GM12878 (cell line): ENCODE results near the gene NPM1.

ENCODE experiments used
- EP300 ChIP-seq, 2 experiments: fragments of 150-350 bp in 1 of 2; IDR thresholded peaks; 2 replicates each; pipeline ENCODE4 v1.6.1; 2011 to 2012; ENCODE audit warnings: low read depth in 2 of 2, low read length in 2 of 2, borderline replicate concordance in 1 of 2, improper control_type of control experiment in 1 of 2, inconsistent platforms in 1 of 2; ENCODE audit not compliant: control insufficient read depth in 1 of 2
- ESRRA ChIP-seq: IDR thresholded peaks from 2 replicates; pipeline ENCODE4 v1.6.1; 2012; ENCODE audit warnings: mild to moderate bottlenecking, low read length, improper control_type of control experiment
- JUND ChIP-seq: IDR thresholded peaks from 2 replicates; pipeline ENCODE4 v1.6.1; 2012; ENCODE audit warnings: low read depth, mild to moderate bottlenecking, low read length, improper control_type of control experiment, moderate library complexity
- MXI1 ChIP-seq: fragments of 150-350 bp; IDR thresholded peaks from 2 replicates; pipeline ENCODE4 v1.6.1; 2011; ENCODE audit warnings: low read depth, mild to moderate bottlenecking, inconsistent platforms, low read length, improper control_type of control experiment
- NFIC ChIP-seq: IDR thresholded peaks from 2 replicates; pipeline ENCODE4 v1.6.1; 2012; ENCODE audit warnings: low read depth, mild to moderate bottlenecking, inconsistent platforms, low read length, moderate library complexity
- SIN3A ChIP-seq: IDR thresholded peaks from 2 replicates; pipeline ENCODE4 v1.6.1; 2012; ENCODE audit warnings: low read depth, low read length, improper control_type of control experiment
- SRF ChIP-seq, 2 experiments: IDR thresholded peaks; 2 replicates each; pipeline ENCODE4 v1.6.1; 2011; ENCODE audit warnings: low read depth in 2 of 2, low read length in 2 of 2, mild to moderate bottlenecking in 1 of 2, moderate library complexity in 1 of 2
- ZNF24 ChIP-seq: fragments of 450-650 bp; IDR thresholded peaks from 2 replicates; pipeline ENCODE4 v1.6.1; 2017; ENCODE audit warnings: antibody characterized with exemption, mild to moderate bottlenecking
- TF ChIP-seq, protein P1 (sequence below), 3 experiments: IDR thresholded peaks in 2 of 3; conservative IDR thresholded peaks in 1 of 3; 2 replicates each; pipeline ENCODE4 v1.5.1; 2011; ENCODE audit warnings: low read depth in 3 of 3, low read length in 3 of 3, mild to moderate bottlenecking in 3 of 3, control low read depth in 2 of 3, moderate library complexity in 2 of 3, inconsistent platforms in 1 of 3, mixed read lengths in 1 of 3; ENCODE audit not compliant: control insufficient read depth in 2 of 3, insufficient read depth in 1 of 3; ENCODE audit errors: extremely low read depth in 1 of 3
- TF ChIP-seq, protein P2 (sequence below): IDR thresholded peaks from 2 replicates; pipeline ENCODE4 v1.6.1; 2012; ENCODE audit warnings: improper control_type of control experiment, low read depth, low read length; ENCODE audit not compliant: insufficient replicate concordance
- TF ChIP-seq, protein P3 (sequence below): IDR thresholded peaks from 2 replicates; pipeline ENCODE4 v1.6.1; 2011; ENCODE audit warnings: mild to moderate bottlenecking, low read depth, low read length, moderate library complexity; ENCODE audit not compliant: insufficient replicate concordance
- TF ChIP-seq, protein P4 (sequence below): IDR thresholded peaks from 2 replicates; pipeline ENCODE4 v1.6.1; 2012; ENCODE audit warnings: low read depth, low read length, improper control_type of control experiment
- TF ChIP-seq, protein P5 (sequence below): fragments of 450-650 bp; IDR thresholded peaks from 2 replicates; pipeline ENCODE4 v1.6.1; 2017; ENCODE audit warnings: mild to moderate bottlenecking
- TF ChIP-seq, protein P6 (sequence below): fragments of 150-350 bp; IDR thresholded peaks from 2 replicates; pipeline ENCODE4 v1.6.1; 2016; ENCODE audit warnings: low read depth, low read length

DNA sequence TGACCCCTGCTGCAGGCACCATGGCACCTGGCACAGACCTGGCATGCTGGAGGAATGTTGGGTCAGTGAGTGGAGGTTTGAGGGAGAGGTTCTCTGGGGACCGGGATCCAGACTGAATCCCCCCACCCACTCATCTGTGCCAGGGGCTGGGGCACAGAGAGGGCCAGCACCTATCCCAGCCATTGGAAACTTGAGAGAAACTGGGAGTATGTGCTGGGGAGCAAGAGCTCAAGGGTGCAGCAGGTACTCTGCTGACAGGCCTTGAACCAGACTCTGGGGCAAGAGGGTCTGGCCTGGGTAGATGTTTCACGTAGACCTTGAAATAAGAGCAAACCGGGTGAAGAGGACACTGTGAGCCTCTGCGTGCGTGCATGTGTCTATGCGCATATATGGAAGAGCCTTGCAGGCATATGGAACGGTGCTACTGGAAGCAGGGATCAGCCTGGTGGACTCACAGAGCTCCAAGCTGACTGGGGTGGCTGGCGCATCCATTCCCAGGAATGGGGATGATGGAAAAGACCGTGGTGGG is 40.6 kb downstream of the NPM1 start:
- TF ChIP-seq, protein P1, sequence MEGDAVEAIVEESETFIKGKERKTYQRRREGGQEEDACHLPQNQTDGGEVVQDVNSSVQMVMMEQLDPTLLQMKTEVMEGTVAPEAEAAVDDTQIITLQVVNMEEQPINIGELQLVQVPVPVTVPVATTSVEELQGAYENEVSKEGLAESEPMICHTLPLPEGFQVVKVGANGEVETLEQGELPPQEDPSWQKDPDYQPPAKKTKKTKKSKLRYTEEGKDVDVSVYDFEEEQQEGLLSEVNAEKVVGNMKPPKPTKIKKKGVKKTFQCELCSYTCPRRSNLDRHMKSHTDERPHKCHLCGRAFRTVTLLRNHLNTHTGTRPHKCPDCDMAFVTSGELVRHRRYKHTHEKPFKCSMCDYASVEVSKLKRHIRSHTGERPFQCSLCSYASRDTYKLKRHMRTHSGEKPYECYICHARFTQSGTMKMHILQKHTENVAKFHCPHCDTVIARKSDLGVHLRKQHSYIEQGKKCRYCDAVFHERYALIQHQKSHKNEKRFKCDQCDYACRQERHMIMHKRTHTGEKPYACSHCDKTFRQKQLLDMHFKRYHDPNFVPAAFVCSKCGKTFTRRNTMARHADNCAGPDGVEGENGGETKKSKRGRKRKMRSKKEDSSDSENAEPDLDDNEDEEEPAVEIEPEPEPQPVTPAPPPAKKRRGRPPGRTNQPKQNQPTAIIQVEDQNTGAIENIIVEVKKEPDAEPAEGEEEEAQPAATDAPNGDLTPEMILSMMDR (IDR thresholded peaks at IDR 0.05 in 2 of 3, conservative IDR thresholded peaks at IDR 0.05 in 1 of 3; ENCODE audit: control insufficient read depth in 2 of 3, extremely low read depth in 1 of 3, insufficient read depth in 1 of 3, low read depth in 3 of 3, low read length in 3 of 3), result no peak
- no peak for TF ChIP-seq MXI1
- TF ChIP-seq SRF (IDR thresholded peaks at IDR 0.05; ENCODE audit: low read depth in 2 of 2, low read length in 2 of 2), result no peak
- TF ChIP-seq, protein P2, sequence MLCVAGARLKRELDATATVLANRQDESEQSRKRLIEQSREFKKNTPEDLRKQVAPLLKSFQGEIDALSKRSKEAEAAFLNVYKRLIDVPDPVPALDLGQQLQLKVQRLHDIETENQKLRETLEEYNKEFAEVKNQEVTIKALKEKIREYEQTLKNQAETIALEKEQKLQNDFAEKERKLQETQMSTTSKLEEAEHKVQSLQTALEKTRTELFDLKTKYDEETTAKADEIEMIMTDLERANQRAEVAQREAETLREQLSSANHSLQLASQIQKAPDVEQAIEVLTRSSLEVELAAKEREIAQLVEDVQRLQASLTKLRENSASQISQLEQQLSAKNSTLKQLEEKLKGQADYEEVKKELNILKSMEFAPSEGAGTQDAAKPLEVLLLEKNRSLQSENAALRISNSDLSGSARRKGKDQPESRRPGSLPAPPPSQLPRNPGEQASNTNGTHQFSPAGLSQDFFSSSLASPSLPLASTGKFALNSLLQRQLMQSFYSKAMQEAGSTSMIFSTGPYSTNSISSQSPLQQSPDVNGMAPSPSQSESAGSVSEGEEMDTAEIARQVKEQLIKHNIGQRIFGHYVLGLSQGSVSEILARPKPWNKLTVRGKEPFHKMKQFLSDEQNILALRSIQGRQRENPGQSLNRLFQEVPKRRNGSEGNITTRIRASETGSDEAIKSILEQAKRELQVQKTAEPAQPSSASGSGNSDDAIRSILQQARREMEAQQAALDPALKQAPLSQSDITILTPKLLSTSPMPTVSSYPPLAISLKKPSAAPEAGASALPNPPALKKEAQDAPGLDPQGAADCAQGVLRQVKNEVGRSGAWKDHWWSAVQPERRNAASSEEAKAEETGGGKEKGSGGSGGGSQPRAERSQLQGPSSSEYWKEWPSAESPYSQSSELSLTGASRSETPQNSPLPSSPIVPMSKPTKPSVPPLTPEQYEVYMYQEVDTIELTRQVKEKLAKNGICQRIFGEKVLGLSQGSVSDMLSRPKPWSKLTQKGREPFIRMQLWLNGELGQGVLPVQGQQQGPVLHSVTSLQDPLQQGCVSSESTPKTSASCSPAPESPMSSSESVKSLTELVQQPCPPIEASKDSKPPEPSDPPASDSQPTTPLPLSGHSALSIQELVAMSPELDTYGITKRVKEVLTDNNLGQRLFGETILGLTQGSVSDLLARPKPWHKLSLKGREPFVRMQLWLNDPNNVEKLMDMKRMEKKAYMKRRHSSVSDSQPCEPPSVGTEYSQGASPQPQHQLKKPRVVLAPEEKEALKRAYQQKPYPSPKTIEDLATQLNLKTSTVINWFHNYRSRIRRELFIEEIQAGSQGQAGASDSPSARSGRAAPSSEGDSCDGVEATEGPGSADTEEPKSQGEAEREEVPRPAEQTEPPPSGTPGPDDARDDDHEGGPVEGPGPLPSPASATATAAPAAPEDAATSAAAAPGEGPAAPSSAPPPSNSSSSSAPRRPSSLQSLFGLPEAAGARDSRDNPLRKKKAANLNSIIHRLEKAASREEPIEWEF, result no peak
- TF ChIP-seq, protein P3, sequence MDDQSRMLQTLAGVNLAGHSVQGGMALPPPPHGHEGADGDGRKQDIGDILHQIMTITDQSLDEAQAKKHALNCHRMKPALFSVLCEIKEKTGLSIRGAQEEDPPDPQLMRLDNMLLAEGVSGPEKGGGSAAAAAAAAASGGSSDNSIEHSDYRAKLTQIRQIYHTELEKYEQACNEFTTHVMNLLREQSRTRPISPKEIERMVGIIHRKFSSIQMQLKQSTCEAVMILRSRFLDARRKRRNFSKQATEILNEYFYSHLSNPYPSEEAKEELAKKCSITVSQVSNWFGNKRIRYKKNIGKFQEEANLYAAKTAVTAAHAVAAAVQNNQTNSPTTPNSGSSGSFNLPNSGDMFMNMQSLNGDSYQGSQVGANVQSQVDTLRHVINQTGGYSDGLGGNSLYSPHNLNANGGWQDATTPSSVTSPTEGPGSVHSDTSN, result no peak
- no peak for TF ChIP-seq SIN3A
- no peak for TF ChIP-seq NFIC
- TF ChIP-seq, protein P4, sequence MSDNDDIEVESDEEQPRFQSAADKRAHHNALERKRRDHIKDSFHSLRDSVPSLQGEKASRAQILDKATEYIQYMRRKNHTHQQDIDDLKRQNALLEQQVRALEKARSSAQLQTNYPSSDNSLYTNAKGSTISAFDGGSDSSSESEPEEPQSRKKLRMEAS, result no peak
- no peak for TF ChIP-seq JUND
- TF ChIP-seq, protein P5, sequence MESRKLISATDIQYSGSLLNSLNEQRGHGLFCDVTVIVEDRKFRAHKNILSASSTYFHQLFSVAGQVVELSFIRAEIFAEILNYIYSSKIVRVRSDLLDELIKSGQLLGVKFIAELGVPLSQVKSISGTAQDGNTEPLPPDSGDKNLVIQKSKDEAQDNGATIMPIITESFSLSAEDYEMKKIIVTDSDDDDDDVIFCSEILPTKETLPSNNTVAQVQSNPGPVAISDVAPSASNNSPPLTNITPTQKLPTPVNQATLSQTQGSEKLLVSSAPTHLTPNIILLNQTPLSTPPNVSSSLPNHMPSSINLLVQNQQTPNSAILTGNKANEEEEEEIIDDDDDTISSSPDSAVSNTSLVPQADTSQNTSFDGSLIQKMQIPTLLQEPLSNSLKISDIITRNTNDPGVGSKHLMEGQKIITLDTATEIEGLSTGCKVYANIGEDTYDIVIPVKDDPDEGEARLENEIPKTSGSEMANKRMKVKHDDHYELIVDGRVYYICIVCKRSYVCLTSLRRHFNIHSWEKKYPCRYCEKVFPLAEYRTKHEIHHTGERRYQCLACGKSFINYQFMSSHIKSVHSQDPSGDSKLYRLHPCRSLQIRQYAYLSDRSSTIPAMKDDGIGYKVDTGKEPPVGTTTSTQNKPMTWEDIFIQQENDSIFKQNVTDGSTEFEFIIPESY, result no peak
- TF ChIP-seq, protein P6, sequence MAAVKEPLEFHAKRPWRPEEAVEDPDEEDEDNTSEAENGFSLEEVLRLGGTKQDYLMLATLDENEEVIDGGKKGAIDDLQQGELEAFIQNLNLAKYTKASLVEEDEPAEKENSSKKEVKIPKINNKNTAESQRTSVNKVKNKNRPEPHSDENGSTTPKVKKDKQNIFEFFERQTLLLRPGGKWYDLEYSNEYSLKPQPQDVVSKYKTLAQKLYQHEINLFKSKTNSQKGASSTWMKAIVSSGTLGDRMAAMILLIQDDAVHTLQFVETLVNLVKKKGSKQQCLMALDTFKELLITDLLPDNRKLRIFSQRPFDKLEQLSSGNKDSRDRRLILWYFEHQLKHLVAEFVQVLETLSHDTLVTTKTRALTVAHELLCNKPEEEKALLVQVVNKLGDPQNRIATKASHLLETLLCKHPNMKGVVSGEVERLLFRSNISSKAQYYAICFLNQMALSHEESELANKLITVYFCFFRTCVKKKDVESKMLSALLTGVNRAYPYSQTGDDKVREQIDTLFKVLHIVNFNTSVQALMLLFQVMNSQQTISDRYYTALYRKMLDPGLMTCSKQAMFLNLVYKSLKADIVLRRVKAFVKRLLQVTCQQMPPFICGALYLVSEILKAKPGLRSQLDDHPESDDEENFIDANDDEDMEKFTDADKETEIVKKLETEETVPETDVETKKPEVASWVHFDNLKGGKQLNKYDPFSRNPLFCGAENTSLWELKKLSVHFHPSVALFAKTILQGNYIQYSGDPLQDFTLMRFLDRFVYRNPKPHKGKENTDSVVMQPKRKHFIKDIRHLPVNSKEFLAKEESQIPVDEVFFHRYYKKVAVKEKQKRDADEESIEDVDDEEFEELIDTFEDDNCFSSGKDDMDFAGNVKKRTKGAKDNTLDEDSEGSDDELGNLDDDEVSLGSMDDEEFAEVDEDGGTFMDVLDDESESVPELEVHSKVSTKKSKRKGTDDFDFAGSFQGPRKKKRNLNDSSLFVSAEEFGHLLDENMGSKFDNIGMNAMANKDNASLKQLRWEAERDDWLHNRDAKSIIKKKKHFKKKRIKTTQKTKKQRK, result no peak
- no peak for TF ChIP-seq ZNF24
- no peak for TF ChIP-seq EP300 (IDR thresholded peaks at IDR 0.05; ENCODE audit: borderline replicate concordance in 1 of 2, control insufficient read depth in 1 of 2, low read depth in 2 of 2, low read length in 2 of 2)
- TF ChIP-seq ESRRA, result no peak
